ENCODE results near the gene CIT.
"Not testable (repeated sequence)": the region's sequence is repeated elsewhere in the genome, so short reads cannot be mapped to it uniquely, and the experiment has no call there.

The CIT gene

GRCh38 chr12:119711693-119712092 is 165.4 kb downstream of the CIT start:
- no peak for DNase-seq (ENCODE audit: extremely low spot score, insufficient read length, low read depth)
- no peak for FAIRE-seq

DNA sequence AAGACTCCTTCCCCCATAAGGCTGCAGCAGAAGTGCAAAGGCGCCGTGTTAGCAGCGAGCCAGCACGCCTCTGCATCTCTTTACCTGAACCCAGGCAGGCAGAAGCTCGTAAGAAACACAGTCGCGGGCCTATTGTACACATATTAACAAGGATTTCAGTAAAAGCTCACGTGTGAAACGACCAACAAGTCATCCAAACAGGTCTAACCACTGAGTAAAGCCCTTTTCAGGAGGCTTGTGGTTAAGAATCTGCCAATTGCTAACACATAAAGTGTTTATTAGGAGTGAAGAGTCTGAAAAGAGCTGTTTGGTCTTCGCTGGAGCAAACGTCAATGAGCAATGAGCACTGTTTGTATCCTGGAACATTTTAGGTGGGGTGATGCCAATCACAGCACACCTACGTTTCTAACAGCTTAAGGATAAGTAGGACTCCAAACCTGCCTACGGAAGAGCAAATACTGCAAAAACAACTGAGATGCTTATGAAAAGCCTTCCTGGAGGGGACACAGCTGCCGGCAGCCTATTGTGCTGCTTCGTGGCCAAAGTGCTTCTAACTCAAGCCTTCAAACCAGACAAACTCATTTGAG is 166.1 kb downstream of the CIT start:
- no peak for FAIRE-seq
- DNase-seq (ENCODE audit: extremely low spot score, insufficient read length, low read depth): no peak

GRCh38 chr12:119710374-119710964 is 166.7 kb downstream of the CIT start:
- DNase-seq (ENCODE audit: extremely low spot score, insufficient read length, low read depth): no peak

GRCh38 chr12:119706427-119706826 is 170.7 kb downstream of the CIT start:
- not testable (repeated sequence) for FAIRE-seq; DNase-seq (ENCODE audit: extremely low spot score, insufficient read length, low read depth)

More at GRCh38 chr12:119710374-119710964, 166.7 kb downstream of the CIT start:
- FAIRE-seq: no peak

- FAIRE-seq (no peak), DNase-seq (ENCODE audit: extremely low spot score, insufficient read length, low read depth) (no peak)
These were observed 171.9 kb downstream of the CIT start for GRCh38 chr12:119705182-119705581.

DNA sequence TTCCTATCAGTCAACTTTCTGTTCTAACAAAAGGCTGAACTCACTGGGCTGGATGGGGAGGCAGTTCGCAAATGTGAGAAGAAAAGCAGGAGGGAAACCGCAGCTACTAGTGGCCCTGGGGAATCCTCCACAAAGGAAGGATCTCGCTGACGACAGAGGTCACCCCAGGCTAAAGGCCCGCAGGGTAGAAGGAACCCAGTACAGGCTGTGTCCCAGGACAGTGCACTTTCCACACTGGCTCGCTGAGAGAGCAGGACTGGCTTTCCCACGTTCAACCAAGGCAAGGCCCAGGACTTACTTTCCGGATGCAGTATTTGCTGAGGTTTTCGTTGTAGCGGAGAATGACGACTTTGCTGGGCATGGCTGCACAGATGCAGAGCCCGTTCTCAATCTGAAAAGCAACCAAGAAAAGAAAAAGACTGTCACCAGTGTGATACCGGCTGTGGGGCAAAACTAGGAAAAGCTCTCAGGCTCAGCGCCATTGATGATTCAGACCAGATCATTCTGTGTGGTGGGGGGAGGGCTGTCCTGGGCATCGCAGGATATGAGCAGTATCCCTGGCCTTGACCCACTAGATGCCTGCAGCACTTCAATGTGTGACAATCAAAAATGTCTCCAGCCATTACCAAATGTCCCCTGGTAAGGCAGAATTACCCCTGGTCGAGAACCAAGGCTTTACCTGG is 172.9 kb downstream of the CIT start:
- no peak for DNase-seq (ENCODE audit: extremely low spot score, insufficient read length, low read depth)
- FAIRE-seq: no peak

DNA sequence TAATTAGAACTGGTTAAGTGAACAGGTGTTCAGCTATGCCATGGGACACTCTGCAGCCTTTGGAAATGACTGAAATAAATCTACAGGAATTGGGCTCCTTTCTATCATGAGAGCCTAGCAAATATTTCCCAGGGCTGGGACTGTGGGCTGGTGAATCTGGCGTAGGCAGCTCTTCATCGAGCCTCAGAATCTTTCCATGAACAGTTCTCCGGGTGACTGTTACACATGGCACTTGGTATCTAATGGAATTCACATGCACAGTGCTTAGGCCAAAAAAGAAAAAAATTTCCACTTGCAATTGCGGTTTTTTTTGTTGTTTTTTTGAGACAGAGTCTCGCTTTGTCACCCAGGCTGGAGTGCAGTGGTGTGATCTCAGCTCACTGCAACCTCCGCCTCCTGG is 177.0 kb downstream of the CIT start:
- no peak for DNase-seq (ENCODE audit: extremely low spot score, insufficient read length, low read depth)

DNA sequence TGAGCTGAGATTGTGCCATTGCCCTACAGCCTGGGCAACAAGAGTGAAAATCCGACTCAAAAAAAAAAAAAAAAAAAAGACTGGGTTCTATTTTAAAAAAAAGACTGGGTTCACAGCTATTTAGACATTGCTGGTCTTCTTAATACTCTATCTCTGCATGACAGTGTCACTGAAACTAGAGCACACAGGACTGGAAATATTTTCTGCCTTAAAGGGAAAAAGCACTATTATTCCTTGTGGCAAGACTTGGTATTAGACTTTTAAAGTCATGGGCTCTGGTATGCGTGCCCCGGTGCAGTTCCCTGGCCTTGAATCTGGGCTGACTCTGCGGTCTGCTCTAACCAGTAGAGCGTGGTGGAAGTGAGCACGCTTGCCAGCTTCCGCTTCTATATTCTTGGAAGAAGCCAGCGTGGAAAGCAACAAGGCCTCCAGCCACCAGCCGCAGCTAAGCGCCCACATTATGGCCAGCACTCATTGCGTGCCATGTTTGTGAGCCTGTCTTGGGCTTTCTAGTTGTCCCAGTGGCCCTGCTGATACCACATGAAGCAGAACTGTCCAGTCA is 177.8 kb downstream of the CIT start:
- DNase-seq (ENCODE audit: extremely low spot score, insufficient read length, low read depth) (no peak), FAIRE-seq (no peak)

More for the DNA sequence above, 177.0 kb downstream of the CIT start:
- FAIRE-seq: no peak

DNA sequence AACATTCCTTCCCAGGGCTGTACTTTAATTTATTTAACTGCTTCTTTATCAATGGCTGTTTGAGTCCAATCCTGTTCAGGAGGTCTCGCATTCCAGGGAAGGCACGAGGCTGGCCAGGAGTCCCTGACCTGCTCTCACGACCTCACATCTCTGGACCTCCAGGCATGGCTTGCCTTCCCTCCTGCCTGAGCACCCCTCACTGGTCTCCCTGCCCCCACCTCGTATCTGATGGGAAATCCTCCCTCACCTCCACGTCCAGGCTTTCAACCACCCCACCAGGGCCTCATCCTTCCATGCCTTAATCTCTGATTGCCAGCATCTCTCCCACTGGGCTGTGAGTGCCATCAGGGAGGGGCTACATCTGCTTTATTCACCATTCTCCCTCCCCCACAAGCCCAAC is 180.2 kb downstream of the CIT start:
- FAIRE-seq (no peak), DNase-seq (ENCODE audit: extremely low spot score, insufficient read length, low read depth) (no peak)

DNA sequence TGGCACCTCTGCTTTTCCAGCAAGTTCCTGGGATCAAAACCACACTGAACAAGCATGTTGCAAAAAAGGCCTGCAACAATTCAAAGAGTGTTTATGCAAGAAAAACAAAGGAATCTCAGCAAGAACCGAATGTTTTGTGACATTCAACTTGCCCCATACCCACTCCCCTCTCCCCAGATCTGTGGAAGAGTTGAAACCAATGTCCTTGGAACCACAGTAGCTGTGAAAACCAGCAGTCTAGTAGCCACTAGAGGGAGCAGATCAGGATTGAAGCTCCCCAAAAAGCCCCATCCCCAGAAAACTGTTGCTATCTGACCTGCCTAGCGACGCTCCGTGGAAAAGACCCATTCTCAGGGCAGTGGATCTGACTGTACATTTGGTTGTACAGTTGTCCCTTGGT is 182.1 kb downstream of the CIT start:
- DNase-seq (ENCODE audit: extremely low spot score, insufficient read length, low read depth) (no peak), FAIRE-seq (no peak)

DNA sequence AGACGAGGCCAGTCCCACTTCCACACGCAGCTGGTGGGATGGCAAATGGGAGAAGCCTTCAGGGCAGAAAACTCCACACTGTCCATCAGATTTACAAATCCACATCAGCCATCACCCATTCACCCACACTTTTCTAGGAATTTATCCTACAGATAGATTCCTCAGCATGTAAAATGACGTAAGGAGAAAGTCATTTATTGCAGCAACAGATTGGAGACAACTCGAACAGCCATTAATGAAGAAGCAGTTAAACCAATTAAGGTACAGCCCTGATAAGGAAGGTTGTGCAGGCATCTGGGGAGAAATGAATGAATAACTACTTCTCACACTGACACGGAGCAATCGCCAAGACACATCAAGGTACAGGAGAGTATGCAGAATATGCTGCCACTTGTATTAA is 183.0 kb downstream of the CIT start:
- FAIRE-seq (no peak), DNase-seq (ENCODE audit: extremely low spot score, insufficient read length, low read depth) (no peak)

DNA sequence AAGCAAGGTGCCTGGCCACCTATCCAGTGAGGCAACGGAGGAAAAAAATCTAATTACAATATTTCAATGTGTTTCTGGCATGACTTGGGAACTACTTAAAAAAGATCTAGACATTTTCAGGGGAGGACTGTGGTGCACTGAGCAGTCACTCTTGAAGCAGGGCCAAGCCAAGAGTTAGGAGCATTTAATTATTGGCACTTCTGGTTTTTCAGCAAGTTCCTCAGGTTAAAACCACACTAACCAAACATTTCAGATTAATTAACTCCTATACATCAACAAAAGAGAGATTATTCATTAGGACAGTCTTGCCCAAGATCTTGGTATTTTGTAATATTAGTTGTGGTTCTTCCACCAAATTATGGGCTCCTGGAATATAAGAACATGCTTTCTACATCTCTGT is 183.6 kb downstream of the CIT start:
- no peak for FAIRE-seq

GRCh38 chr12:119692997-119693396 is 184.1 kb downstream of the CIT start:
- FAIRE-seq (no peak), DNase-seq (ENCODE audit: extremely low spot score, insufficient read length, low read depth) (no peak)

More for the DNA sequence above, 183.6 kb downstream of the CIT start:
- DNase-seq (ENCODE audit: extremely low spot score, insufficient read length, low read depth): no peak

DNA sequence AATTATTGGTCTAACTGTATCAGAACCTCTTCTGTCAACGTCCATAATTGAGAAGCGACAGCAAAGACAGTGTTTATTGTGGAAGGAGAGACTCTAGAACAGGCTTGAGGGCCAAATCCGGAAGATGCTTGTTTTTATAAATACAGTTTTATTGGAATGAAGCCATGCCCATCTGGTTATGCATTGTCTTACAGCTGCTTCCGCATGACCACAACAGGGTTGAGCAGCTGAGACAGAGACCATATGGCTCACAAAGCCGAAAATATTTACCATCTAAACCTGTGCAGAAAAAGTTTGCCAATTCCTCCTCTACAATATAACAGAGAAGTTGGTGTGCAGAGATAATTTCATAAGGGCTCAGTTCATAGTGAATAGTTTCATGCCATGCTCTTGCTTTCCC is 184.7 kb downstream of the CIT start:
- FAIRE-seq (no peak), DNase-seq (ENCODE audit: extremely low spot score, insufficient read length, low read depth) (no peak)

- DNase-seq (ENCODE audit: extremely low spot score, insufficient read length, low read depth) (no peak), FAIRE-seq (no peak)
These were observed 185.8 kb downstream of the CIT start for GRCh38 chr12:119691202-119691810.

GRCh38 chr12:119689935-119690500 is 187.1 kb downstream of the CIT start:
- DNase-seq (ENCODE audit: extremely low spot score, insufficient read length, low read depth) (no peak), FAIRE-seq (no peak)

GRCh38 chr12:119687879-119688278 is 189.2 kb downstream of the CIT start:
- no peak for DNase-seq (ENCODE audit: extremely low spot score, insufficient read length, low read depth)
- FAIRE-seq: no peak

DNA sequence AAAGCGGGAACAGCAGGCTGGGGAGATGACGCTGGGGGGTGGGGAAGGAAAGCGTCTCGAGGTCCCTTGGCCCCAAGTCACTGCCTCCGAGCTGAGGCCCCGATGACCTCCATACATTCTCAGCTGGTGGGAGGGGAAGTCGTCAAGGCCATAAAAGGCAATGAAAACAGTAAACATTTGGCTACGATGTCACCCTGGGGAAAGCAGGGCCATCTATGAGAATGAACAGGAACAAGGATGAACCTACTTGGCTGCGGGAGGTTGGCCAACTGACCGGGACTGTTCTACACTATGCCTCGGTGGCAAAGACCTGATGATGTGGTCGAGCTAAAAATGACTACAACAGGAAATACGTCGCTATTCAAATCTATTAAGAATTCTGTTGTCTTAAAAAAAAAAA is 189.7 kb downstream of the CIT start:
- DNase-seq (ENCODE audit: extremely low spot score, insufficient read length, low read depth): no peak
- FAIRE-seq: no peak

DNA sequence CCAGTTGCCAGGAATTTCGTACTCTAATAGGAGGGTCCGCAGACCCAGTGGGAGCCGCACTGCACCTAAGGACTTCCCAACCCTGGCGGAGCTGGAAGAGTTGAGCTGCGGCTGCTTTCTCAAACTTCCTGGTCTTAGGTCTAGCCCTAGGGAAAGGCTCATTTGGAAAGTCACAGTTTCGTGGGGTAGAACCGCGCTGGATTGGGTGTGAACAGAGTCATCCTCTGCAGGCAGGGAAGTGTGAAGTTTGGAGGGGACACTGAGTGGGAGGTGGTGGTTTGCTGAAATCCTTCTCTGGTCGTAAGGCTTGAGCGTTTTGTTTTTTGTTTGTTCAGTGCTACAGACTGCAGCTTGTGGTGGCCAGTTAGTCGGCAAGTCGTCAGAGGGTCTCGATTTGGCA is 190.3 kb downstream of the CIT start:
- no peak for FAIRE-seq
- DNase-seq (ENCODE audit: extremely low spot score, insufficient read length, low read depth): no peak

GRCh38 chr12:119686355-119686754 is 190.8 kb downstream of the CIT start:
- FAIRE-seq: no peak
- no peak for DNase-seq (ENCODE audit: extremely low spot score, insufficient read length, low read depth)

- FAIRE-seq (no peak), DNase-seq (ENCODE audit: extremely low spot score, insufficient read length, low read depth) (no peak)
These were observed 191.7 kb downstream of the CIT start for GRCh38 chr12:119685375-119685774.

Measured in GM18507 (cell line).